Subcutaneous adipose tissue (tissue), 4 donors: Measurements from ENCODE around the gene TOX2. TPM values are rescaled to one million over a fixed set of nuclear protein-coding genes. Genes with fewer than 3 reads are reported as not detected.

Experiments used
- total RNA-seq, 4 donors: library from RNA; depleted of rRNA; stranded (reverse); fragments of >200 nt; gene quantifications; one replicate each; pipeline ENCODE4 v1.1.0, GENCODE V29; 2016
- TF ChIP-seq, protein P1 (sequence below): fragments of 450-650 bp; IDR thresholded peaks from one replicate; pipeline ENCODE4 v1.5.1; 2016; ENCODE audit warnings: low read depth, mild to moderate bottlenecking, control low read depth, antibody characterized with exemption, moderate library complexity

Gene TOX2, protein sequence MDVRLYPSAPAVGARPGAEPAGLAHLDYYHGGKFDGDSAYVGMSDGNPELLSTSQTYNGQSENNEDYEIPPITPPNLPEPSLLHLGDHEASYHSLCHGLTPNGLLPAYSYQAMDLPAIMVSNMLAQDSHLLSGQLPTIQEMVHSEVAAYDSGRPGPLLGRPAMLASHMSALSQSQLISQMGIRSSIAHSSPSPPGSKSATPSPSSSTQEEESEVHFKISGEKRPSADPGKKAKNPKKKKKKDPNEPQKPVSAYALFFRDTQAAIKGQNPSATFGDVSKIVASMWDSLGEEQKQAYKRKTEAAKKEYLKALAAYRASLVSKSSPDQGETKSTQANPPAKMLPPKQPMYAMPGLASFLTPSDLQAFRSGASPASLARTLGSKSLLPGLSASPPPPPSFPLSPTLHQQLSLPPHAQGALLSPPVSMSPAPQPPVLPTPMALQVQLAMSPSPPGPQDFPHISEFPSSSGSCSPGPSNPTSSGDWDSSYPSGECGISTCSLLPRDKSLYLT
- total RNA-seq = 1 to 10 TPM in 3 of 4 donors, not detected in 1; 2.6 to 8.1 (median 3.1) TPM

DNA sequence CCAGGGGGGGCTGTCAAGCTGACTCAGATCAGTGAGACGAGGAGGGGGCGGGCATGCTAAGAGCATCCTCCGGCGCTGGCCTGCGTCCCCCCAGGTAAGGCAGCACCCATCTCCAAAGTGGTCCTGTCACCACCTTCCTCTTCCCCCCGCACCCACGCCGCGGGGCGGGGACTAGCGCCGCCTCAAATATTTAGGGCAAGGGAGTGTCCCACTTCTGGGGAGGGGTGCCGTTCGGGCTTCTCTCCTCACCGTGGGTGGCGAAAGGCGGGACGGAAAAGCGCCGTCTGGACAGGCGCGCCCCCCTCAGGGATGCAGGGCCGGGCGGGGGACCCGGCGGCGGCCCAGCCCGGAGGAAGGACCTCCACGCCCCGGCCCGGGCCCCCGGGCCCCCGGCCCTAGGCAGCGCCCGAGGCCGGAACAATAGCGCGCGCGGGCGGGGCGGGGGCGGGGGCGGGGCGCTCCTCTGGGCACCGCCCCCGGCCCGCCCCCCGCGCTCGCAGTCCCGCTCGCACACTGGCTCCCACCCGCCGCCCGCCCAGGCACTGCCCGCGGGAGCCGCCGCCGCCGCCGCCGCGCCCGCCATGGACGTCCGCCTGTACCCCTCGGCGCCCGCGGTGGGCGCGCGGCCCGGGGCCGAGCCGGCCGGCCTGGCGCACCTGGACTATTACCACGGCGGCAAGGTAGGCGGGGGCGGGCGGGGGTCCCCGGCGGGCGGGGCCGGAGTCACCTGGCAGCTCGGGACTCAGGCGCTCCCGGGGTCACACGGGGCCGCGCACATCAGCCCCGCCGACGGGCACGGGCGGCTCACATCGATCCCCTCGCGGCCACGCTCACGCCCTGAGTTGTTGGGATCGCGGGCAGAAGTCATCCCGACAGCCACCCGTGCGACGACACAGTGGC is at the start of gene TOX2:
Gene TOX2 (plus strand): TSS at position 542 of the 900 bp plus-strand sequence. CDS start 40 bp downstream, at position 582.
- TF ChIP-seq, protein P1, sequence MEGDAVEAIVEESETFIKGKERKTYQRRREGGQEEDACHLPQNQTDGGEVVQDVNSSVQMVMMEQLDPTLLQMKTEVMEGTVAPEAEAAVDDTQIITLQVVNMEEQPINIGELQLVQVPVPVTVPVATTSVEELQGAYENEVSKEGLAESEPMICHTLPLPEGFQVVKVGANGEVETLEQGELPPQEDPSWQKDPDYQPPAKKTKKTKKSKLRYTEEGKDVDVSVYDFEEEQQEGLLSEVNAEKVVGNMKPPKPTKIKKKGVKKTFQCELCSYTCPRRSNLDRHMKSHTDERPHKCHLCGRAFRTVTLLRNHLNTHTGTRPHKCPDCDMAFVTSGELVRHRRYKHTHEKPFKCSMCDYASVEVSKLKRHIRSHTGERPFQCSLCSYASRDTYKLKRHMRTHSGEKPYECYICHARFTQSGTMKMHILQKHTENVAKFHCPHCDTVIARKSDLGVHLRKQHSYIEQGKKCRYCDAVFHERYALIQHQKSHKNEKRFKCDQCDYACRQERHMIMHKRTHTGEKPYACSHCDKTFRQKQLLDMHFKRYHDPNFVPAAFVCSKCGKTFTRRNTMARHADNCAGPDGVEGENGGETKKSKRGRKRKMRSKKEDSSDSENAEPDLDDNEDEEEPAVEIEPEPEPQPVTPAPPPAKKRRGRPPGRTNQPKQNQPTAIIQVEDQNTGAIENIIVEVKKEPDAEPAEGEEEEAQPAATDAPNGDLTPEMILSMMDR = no peak

DNA sequence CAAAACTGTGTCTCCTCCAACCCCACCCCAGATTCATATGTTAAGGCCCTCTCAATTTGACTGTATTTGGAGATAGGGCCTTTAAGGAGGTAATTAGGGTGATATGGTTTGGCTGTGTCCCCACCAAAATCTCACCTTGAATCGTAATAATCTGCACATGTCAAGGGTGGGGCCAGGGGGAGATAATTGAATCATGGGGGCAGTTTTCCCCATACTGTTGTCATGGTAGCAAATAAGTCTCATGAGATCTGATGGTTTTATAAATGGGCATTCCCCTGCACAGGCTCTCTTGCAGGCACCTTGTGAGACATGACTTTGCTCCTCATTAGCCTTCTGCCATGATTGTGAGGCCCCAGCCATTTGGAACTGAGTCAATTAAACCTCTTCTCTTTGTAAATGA is 46.6 kb upstream of the TOX2 start:
- TF ChIP-seq, protein P1 = no peak

DNA sequence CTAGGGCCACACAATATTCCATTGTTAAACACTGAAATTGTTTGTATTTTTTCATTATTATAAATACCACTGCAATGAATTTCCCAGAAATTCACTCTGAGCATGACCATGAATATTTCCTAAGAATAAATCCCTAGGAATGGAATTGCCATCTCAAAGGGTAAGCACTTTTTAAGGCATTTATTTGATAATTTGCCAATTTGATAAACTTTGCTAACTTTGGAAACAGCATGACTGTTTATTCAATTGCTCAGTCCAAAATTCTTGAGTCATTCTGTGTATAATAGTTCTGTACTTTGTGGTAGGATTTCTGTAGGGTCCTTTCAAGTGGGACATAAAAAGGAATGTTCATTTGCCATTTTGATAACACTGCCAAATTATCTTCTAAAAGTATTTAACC is 44.2 kb upstream of the TOX2 start:
- TF ChIP-seq, protein P1 = no peak

DNA sequence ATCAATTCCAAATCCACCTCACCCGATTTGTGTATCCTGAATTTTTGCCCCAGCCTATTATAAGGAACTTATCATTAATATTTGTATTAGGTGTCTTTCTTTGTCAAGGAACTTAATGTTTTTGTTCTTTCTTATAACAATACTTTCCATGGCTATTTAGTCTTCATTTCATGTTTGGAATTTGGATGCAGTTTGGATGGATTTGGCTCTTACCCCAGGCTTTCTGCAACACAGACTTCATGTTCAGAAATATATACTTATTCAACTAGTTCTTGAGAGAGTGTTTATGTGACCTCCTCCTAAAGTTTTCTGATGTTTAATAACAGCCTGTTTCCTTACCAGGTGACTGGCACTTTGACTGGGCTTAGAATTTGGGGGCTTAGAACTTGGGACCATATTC is 35.9 kb upstream of the TOX2 start:
- TF ChIP-seq, protein P1 = no peak

DNA sequence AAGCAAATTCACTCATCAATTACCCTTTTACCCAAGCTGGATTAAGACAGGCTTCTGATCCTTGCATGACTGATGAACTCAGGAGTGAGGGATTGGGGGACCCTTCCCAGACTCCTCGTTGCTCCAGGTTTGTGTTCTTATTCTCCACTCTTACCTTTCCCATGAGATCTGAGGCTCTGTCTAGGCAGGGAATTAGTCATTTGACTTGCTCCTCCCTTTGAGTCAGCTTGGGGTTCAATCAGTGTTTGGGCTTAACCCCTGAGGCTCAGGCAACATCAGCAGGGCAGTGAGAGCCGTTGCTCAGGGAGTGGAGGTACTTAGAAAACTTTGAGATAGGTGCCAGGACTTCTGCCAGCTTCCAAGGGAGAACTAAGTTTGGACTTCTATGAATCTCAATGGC is 20.7 kb upstream of the TOX2 start:
- TF ChIP-seq, protein P1 = no peak

DNA sequence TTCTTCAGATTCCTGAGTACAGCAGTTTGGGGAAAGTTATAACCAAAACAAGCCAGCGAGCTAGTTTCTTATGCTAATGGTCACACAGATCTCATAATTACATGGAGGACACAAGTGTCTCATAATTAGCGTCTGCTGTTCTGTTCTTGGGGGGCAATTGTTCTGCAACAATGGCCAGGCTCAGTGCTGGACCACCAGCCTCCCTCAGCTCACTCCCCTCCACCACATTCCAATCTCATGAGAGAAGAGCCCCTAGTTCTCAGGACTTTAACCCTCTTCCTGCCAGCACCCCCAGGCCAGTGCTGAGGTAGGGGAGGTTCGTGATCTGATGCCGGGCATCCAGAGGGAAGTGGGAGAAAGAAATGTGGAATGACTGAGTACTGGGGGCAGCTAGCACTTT is 20.2 kb upstream of the TOX2 start:
- TF ChIP-seq, protein P1 = no peak

DNA sequence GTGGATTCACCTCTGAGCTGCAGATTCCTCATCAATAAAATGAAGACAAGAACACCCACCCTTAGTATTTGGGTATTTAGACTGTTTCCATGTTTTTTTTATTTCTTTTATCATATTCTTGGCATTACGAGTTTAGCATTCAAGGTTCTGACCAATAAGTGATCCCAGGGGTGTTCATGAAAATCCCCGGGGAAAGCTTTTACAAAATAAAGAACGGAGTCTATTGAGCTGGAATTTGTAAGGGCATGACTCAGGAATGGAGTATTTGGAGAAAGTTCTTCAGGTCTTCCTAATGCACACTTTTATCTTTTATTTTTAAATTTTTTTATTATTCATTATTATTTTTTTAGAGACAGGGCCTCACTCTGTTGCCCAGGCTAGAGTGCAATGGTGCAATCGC is 19.4 kb upstream of the TOX2 start:
- TF ChIP-seq, protein P1 = no peak
